ENCODE measurements around the gene SAMD1.

SAMD1 gene

GRCh38 chr19:14063105-14063504 is 27.4 kb downstream of the SAMD1 start:
- Histone ChIP-seq H3K9me3 (ENCODE audit: severe bottlenecking) (no peaks in the 10 kb centered on the region), H3K4me3 (ENCODE audit: low read depth, low read length) (no peak overlapping the region), H3K36me3 (no peaks in the 10 kb centered on the region), H3K27ac (no peak overlapping the region), H3K27me3 (ENCODE audit: insufficient read depth, low read depth, severe bottlenecking) (no peaks in the 10 kb centered on the region)
- DNase-seq: no peak
- TF ChIP-seq CTCF (IDR thresholded peaks at IDR 0.05; ENCODE audit: low read depth, low read length): no peak

- no peak for TF ChIP-seq CTCF (IDR thresholded peaks at IDR 0.05; ENCODE audit: low read depth, low read length)
- Histone ChIP-seq H3K9me3 (ENCODE audit: severe bottlenecking) (no peaks in the 10 kb centered on the region), H3K27me3 (ENCODE audit: insufficient read depth, low read depth, severe bottlenecking) (no peaks in the 10 kb centered on the region), H3K4me3 (ENCODE audit: low read depth, low read length) (no peak overlapping the region), H3K27ac (no peak overlapping the region), H3K36me3 (no peaks in the 10 kb centered on the region)
- DNase-seq: no peak
Measured at GRCh38 chr19:14062558-14062855, 28.0 kb downstream of the SAMD1 start.

GRCh38 chr19:14061751-14062557 is 28.6 kb downstream of the SAMD1 start, which contains the start of gene PALM3:
Gene PALM3 (minus strand): TSS chr19:14062076. CDS start chr19:14061980, 96 bp downstream.
- Histone ChIP-seq H3K9me3 (ENCODE audit: severe bottlenecking) (no peaks in the 10 kb centered on the region), H3K27me3 (ENCODE audit: insufficient read depth, low read depth, severe bottlenecking) (no peaks in the 10 kb centered on the region), H3K4me3 (ENCODE audit: low read depth, low read length) (no peak within 1 kb of the TSS), H3K36me3 (no peaks in the 10 kb centered on the region), H3K27ac (no peak within 1 kb of the TSS)
- DNase-seq: no peak
- no peak for TF ChIP-seq CTCF (IDR thresholded peaks at IDR 0.05; ENCODE audit: low read depth, low read length)

- no peak overlapping the region for H3K27ac ChIP-seq
- DNase-seq: no peak
- H3K4me3 ChIP-seq (ENCODE audit: low read depth, low read length): no peak overlapping the region
- H3K27me3 ChIP-seq (ENCODE audit: insufficient read depth, low read depth, severe bottlenecking): no peaks in the 10 kb centered on the region
- H3K9me3 ChIP-seq (ENCODE audit: severe bottlenecking): no peaks in the 10 kb centered on the region
- H3K36me3 ChIP-seq: no peaks in the 10 kb centered on the region
- TF ChIP-seq CTCF (IDR thresholded peaks at IDR 0.05; ENCODE audit: low read depth, low read length): no peak
Measured at GRCh38 chr19:14061081-14061749, 29.3 kb downstream of the SAMD1 start.

GRCh38 chr19:14059652-14060155 is 30.8 kb downstream of the SAMD1 start:
- DNase-seq: no peak
- no peaks in the 10 kb centered on the region for H3K36me3 ChIP-seq
- H3K4me3 ChIP-seq (ENCODE audit: low read depth, low read length): no peak overlapping the region
- H3K27ac ChIP-seq: no peak overlapping the region
- no peaks in the 10 kb centered on the region for H3K9me3 ChIP-seq (ENCODE audit: severe bottlenecking)
- H3K27me3 ChIP-seq (ENCODE audit: insufficient read depth, low read depth, severe bottlenecking): no peaks in the 10 kb centered on the region
- TF ChIP-seq CTCF (IDR thresholded peaks at IDR 0.05; ENCODE audit: low read depth, low read length): no peak
